SU-DHL-6 (cell line): ENCODE measurements around the gene C2CD4A.

Experiments used
- H2AFZ ChIP-seq: fragments of 200-600 bp; sonication (generic); 2 replicates; pipeline ENCODE4 v1.6.1; 2014; ENCODE audit warnings: low read depth, mild to moderate bottlenecking, moderate library complexity, mixed read lengths, antibody characterized with exemption, low read length; ENCODE audit not compliant: severe bottlenecking
- H3F3A ChIP-seq: fragments of 200-600 bp; shearing (Covaris generic); 2 replicates; pipeline ENCODE4 v1.6.0; 2016; ENCODE audit warnings: antibody characterized with exemption, mild to moderate bottlenecking; ENCODE audit not compliant: insufficient read depth
- H3K27ac ChIP-seq: fragments of 200-600 bp; sonication (generic); 2 replicates; pipeline ENCODE4 v1.5.1; 2016; ENCODE audit warnings: low read depth, mild to moderate bottlenecking, low read length, moderate library complexity, mixed read lengths
- H3K27me3 ChIP-seq: fragments of 200-600 bp; sonication (generic), shearing (Covaris generic); 2 replicates; pipeline ENCODE4 v1.6.0; 2014; ENCODE audit warnings: mild to moderate bottlenecking, low read length
- H3K36me3 ChIP-seq: fragments of 200-600 bp; sonication (generic); 2 replicates; pipeline ENCODE4 v1.6.1; 2014; ENCODE audit warnings: mild to moderate bottlenecking, low read length, mixed read lengths
- H3K4me2 ChIP-seq: fragments of 300-600, 200-600 bp; shearing (Covaris generic), sonication (generic); 2 replicates; pipeline ENCODE4 v1.6.0; 2014; ENCODE audit warnings: low read length, low read depth, mild to moderate bottlenecking; ENCODE audit not compliant: poor library complexity, severe bottlenecking
- H3K4me3 ChIP-seq: fragments of 200-600 bp; sonication (generic); 2 replicates; pipeline ENCODE4 v1.5.1; 2014; ENCODE audit warnings: antibody characterized with exemption, low read length, mild to moderate bottlenecking, mixed read lengths; ENCODE audit not compliant: insufficient read depth, poor library complexity, severe bottlenecking
- H3K79me2 ChIP-seq: fragments of 200-600 bp; sonication (generic); 2 replicates; pipeline ENCODE4 v1.6.1; 2014; ENCODE audit warnings: mild to moderate bottlenecking, low read length, moderate library complexity; ENCODE audit not compliant: insufficient read depth
- H3K9ac ChIP-seq: fragments of 200-600 bp; sonication (generic); 2 replicates; pipeline ENCODE4 v1.7.0; 2014; ENCODE audit warnings: mild to moderate bottlenecking, low read length
- H3K9me2 ChIP-seq: fragments of 200-600 bp; sonication (generic); replicated peaks from 2 replicates; pipeline ENCODE4 v1.6.1; 2014; ENCODE audit warnings: low read length; ENCODE audit not compliant: insufficient read depth
- H3K9me3 ChIP-seq: fragments of 200-600 bp; sonication (generic); 2 replicates; pipeline ENCODE4 v1.6.1; 2014; ENCODE audit warnings: low read length, mixed read lengths; ENCODE audit not compliant: insufficient read depth
- H4K20me1 ChIP-seq: fragments of 200-600 bp; sonication (generic); 2 replicates; pipeline ENCODE4 v1.6.1; 2014; ENCODE audit warnings: low read depth, mild to moderate bottlenecking, antibody characterized with exemption, low read length, moderate library complexity, mixed read lengths
- EZH2phosphoT487 ChIP-seq: fragments of 200-600 bp; sonication (generic), shearing (Covaris generic); conservative IDR thresholded peaks from 2 replicates; pipeline ENCODE4 v1.6.1; 2018; ENCODE audit warnings: mild to moderate bottlenecking, antibody characterized with exemption, low read length, moderate library complexity, mixed read lengths
- TF ChIP-seq, protein P1 (sequence below): fragments of 200-600 bp; sonication (generic); IDR thresholded peaks from one replicate; pipeline ENCODE4 v1.5.1; 2017; ENCODE audit warnings: antibody characterized with exemption, mild to moderate bottlenecking, low read length, moderate library complexity; ENCODE audit not compliant: insufficient read depth, poor library complexity, severe bottlenecking

C2CD4A gene

DNA sequence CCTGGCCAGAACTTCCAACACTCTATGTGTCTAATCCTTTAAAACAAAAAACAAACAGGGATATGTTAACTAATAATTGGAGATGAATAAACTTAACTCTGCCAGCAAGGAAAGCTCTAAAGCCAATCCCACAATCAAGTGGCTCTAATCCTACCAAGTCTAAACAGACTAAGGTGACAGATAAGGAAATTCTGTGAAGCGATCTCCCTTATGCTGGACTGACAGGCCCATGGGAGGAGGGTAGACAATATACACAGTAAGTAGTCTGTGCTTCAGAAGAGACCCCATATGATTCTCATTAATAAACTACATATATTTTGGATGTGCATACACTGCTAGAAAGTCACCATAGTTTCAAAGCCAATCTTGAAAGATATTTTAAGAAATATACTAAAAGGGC lies 16.7 kb upstream of the C2CD4A start:
- no peak overlapping the region for H3K9ac ChIP-seq
- no peak overlapping the region for H3K4me3 ChIP-seq
- no peaks in the 10 kb centered on the region for H3K9me2 ChIP-seq
- no peak overlapping the region for H3K4me2 ChIP-seq
- no peaks in the 10 kb centered on the region for H3K27me3 ChIP-seq
- TF ChIP-seq EZH2phosphoT487, result no peak
- TF ChIP-seq, protein P1, sequence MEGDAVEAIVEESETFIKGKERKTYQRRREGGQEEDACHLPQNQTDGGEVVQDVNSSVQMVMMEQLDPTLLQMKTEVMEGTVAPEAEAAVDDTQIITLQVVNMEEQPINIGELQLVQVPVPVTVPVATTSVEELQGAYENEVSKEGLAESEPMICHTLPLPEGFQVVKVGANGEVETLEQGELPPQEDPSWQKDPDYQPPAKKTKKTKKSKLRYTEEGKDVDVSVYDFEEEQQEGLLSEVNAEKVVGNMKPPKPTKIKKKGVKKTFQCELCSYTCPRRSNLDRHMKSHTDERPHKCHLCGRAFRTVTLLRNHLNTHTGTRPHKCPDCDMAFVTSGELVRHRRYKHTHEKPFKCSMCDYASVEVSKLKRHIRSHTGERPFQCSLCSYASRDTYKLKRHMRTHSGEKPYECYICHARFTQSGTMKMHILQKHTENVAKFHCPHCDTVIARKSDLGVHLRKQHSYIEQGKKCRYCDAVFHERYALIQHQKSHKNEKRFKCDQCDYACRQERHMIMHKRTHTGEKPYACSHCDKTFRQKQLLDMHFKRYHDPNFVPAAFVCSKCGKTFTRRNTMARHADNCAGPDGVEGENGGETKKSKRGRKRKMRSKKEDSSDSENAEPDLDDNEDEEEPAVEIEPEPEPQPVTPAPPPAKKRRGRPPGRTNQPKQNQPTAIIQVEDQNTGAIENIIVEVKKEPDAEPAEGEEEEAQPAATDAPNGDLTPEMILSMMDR, result no peak
- H3K27ac ChIP-seq, result no peak overlapping the region
- no peaks in the 10 kb centered on the region; the same call in 1 of the 2 replicates for H3K36me3 ChIP-seq
- H3K9me3 ChIP-seq, result no peaks in the 10 kb centered on the region
- peaks cover 14% of the 10 kb centered on the region; the same call in 1 of the 2 replicates for H4K20me1 ChIP-seq
- H3K79me2 ChIP-seq, result peaks cover 79% of the 10 kb centered on the region
- H2AFZ ChIP-seq, result no peak overlapping the region
- peaks cover 11% of the 10 kb centered on the region for H3F3A ChIP-seq

DNA sequence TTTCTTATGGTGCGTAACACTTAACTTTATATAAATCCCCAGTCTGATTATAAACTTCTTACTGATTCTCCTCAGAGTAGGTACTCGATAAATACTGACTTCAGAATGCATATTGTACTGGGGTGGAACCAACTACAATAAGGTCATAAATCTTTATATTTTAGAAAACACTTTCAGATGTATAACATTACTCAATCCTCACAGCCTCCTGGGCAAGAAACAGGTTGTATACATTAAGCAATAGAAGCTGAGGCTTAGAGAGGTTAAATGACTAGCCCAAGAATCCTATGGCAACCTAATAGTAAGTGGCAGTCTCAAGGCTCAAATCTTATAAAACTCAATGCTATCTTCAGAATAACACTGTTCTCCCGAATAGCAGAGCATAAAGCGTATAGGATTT lies 15.6 kb upstream of the C2CD4A start:
- no peaks in the 10 kb centered on the region for H3K27me3 ChIP-seq
- no peaks in the 10 kb centered on the region for H3K36me3 ChIP-seq
- peaks cover 11% of the 10 kb centered on the region for H3F3A ChIP-seq
- peaks cover 10% of the 10 kb centered on the region; the same call in 1 of the 2 replicates for H4K20me1 ChIP-seq
- no peak overlapping the region for H3K27ac ChIP-seq
- no peaks in the 10 kb centered on the region for H3K9me2 ChIP-seq
- peaks cover 77% of the 10 kb centered on the region for H3K79me2 ChIP-seq
- no peaks in the 10 kb centered on the region for H3K9me3 ChIP-seq
- TF ChIP-seq, protein P1, result no peak
- TF ChIP-seq EZH2phosphoT487, result no peak
- no peak overlapping the region for H3K9ac ChIP-seq
- no peak overlapping the region for H3K4me2 ChIP-seq
- H3K4me3 ChIP-seq, result no peak overlapping the region
- H2AFZ ChIP-seq, result no peak overlapping the region

DNA sequence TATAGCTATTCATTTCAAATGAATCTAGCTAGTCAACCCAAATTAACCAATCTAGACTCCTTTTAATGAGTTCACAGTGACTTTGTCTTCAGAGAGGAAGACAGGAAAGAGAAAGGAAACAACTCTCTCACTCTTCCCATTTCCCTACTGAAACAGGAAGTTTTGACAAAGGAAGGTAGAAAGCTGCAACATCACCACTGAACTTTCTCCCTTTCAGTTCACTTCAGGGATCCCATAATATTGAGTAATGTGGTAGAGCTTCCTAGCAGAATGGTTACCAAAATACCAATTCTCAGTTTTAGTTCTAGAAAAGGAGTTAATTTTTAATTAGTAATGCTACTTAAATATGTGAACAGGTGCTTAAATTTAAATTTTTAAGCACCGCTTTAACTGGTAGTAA lies 14.1 kb upstream of the C2CD4A start:
- Histone ChIP-seq H4K20me1 (0 out of 2 replicates have a peak, but pooled peaks cover 4% of the 10 kb centered on the region), H3K79me2 (peaks cover 73% of the 10 kb centered on the region), H3K9me2 (no peaks in the 10 kb centered on the region), H3K27me3 (no peaks in the 10 kb centered on the region), H3K9me3 (no peaks in the 10 kb centered on the region), H2AFZ (no peak overlapping the region), H3K4me2 (no peak overlapping the region), H3K9ac (no peak overlapping the region), H3F3A (peaks cover 1% of the 10 kb centered on the region), H3K36me3 (no peaks in the 10 kb centered on the region), H3K4me3 (no peak overlapping the region), H3K27ac (no peak overlapping the region)
- TF ChIP-seq EZH2phosphoT487, result no peak
- TF ChIP-seq, protein P1, result no peak
